Type B pancreatic cell (in vitro differentiated cells): ENCODE results near the gene FIGN. TPM values are rescaled to one million over a fixed set of nuclear protein-coding genes. Genes with fewer than 3 reads are reported as not detected.

Experiments
- DNase-seq: peaks from one replicate; pipeline ENCODE4 v3.0.0; 2021; ENCODE audit warnings: mixed read lengths; ENCODE audit not compliant: unreplicated experiment; ENCODE audit errors: extremely low spot score
- H3K27ac Mint-ChIP-seq: 2 replicates; pipeline ENCODE4 v1.8.0; 2021; ENCODE audit warnings: mild to moderate bottlenecking, mixed read lengths
- H3K27me3 Mint-ChIP-seq: 2 replicates; pipeline ENCODE4 v1.8.0; 2021; ENCODE audit warnings: mixed read lengths
- H3K36me3 Mint-ChIP-seq: 2 replicates; pipeline ENCODE4 v1.8.0; 2021; ENCODE audit warnings: mixed read lengths
- H3K4me1 Mint-ChIP-seq: one replicate; pipeline ENCODE4 v1.8.0; 2021; ENCODE audit warnings: mixed read lengths; ENCODE audit not compliant: unreplicated experiment
- H3K4me3 Mint-ChIP-seq: 2 replicates; pipeline ENCODE4 v1.8.0; 2021; ENCODE audit warnings: mild to moderate bottlenecking, mixed read lengths
- H3K9me3 Mint-ChIP-seq: 2 replicates; pipeline ENCODE4 v1.8.0; 2021; ENCODE audit warnings: mixed read lengths
- total RNA-seq: library from RNA; stranded (reverse); gene quantifications from 2 replicates; pipeline ENCODE4 v1.2.1, GENCODE V29; 2021; ENCODE audit warnings: low replicate concordance
- TF ChIP-seq, protein P1 (sequence below): fragments of 200-600 bp; sonication (generic); conservative IDR thresholded peaks from 2 replicates; pipeline ENCODE4 v1.5.0; 2021; ENCODE audit warnings: antibody characterized with exemption, mild to moderate bottlenecking

Gene FIGN
- total RNA-seq, 1 donor from 2014 or later, result 19.5 TPM

DNA sequence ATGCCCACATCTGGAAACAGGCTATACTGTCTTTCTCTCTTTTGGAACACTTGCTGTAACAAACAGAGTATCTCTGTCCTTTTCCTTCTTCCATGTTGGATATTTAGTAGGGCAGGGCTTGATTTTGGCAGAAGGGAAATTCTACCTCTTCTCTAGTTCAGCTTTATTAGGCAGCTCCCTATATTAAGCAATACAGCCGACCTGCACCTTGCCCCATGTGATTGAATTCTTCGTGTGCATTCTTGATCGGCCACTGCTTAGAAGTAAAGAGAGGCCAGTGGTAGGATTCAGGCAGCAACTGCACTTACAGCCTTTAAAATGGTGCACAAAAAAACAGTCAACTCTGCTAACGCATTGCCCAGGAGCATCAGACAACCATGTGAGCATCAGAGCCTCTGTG lies 31.3 kb upstream of the FIGN start:
- Mint-ChIP-seq H3K4me1 (peaks cover 3% of the 10 kb centered on the region), H3K4me3 (no peak overlapping the region), H3K9me3 (peaks cover 3% of the 10 kb centered on the region), H3K27me3 (no peaks in the 10 kb centered on the region), H3K27ac (no peak overlapping the region), H3K36me3 (no peaks in the 10 kb centered on the region)
- TF ChIP-seq, protein P1, sequence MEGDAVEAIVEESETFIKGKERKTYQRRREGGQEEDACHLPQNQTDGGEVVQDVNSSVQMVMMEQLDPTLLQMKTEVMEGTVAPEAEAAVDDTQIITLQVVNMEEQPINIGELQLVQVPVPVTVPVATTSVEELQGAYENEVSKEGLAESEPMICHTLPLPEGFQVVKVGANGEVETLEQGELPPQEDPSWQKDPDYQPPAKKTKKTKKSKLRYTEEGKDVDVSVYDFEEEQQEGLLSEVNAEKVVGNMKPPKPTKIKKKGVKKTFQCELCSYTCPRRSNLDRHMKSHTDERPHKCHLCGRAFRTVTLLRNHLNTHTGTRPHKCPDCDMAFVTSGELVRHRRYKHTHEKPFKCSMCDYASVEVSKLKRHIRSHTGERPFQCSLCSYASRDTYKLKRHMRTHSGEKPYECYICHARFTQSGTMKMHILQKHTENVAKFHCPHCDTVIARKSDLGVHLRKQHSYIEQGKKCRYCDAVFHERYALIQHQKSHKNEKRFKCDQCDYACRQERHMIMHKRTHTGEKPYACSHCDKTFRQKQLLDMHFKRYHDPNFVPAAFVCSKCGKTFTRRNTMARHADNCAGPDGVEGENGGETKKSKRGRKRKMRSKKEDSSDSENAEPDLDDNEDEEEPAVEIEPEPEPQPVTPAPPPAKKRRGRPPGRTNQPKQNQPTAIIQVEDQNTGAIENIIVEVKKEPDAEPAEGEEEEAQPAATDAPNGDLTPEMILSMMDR, result no peak
- no peak for DNase-seq

DNA sequence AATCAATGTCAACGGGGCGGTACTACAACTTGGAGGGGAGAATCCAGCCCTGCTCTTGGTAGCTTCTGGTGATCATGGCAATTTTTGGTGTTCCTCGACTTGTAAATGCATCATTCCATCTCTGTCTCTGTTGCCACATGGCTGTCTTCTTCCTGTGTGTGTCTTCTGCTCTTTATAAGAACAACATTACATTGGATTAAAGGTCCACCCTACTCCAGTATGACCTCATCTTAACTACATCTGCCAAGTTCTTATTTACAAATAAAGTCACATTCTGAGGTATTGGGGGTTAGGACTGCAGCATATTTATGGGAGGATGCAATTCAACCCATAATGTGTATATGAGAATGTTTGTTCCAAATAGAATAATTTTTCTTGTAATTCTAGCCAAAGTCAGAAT lies 28.8 kb upstream of the FIGN start:
- Mint-ChIP-seq H3K9me3 (no peaks in the 10 kb centered on the region), H3K36me3 (no peaks in the 10 kb centered on the region), H3K4me1 (no peaks in the 10 kb centered on the region), H3K27ac (no peak overlapping the region), H3K4me3 (no peak overlapping the region), H3K27me3 (no peaks in the 10 kb centered on the region)
- TF ChIP-seq, protein P1, result no peak
- DNase-seq, result no peak

DNA sequence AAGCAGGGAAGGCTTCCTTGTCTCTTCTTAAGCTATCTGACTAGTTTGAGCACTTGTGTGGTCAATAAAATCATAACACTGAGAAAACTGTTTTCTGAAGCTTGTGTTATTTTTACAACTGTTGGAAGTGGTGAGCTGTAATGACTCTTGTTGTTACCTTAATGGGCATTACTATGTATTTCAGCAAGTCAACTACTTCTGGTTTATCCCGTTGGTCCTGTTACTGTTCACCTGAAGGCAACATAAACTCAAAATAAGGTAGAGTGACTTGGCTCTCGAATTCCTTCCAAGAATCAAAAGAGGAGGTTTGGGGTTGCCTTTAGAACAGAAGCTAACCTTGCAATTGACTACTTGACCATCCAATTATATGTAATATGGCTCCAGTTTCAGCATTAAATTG lies 23.2 kb upstream of the FIGN start:
- H3K4me3 Mint-ChIP-seq, result no peak overlapping the region
- DNase-seq, result no peak
- no peaks in the 10 kb centered on the region for H3K36me3 Mint-ChIP-seq
- H3K27me3 Mint-ChIP-seq, result no peaks in the 10 kb centered on the region
- H3K4me1 Mint-ChIP-seq, result peaks cover 4% of the 10 kb centered on the region
- TF ChIP-seq, protein P1, result no peak
- H3K9me3 Mint-ChIP-seq, result no peaks in the 10 kb centered on the region
- no peak overlapping the region for H3K27ac Mint-ChIP-seq

DNA sequence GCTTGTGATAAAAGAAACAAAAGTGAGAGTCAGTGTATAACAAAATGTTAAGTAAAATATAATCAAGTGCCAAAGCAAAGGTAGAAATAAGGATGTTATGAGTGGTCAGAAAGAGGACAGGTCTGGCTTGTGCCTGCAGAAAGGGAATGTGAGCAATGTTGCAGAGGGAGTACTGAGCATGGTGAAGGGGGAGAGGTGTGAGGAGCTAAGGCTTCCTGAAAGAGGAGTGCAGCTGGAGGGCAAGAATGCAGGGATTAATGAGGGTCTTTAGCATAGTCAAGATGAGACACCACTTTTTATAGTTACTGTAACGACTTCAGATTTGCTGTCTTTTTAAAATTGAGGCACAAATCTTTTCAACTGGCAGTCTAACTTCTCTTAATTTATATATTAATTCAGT lies 22.0 kb upstream of the FIGN start:
- H3K9me3 Mint-ChIP-seq, result no peaks in the 10 kb centered on the region
- DNase-seq, result no peak
- H3K27ac Mint-ChIP-seq, result no peak overlapping the region

DNA sequence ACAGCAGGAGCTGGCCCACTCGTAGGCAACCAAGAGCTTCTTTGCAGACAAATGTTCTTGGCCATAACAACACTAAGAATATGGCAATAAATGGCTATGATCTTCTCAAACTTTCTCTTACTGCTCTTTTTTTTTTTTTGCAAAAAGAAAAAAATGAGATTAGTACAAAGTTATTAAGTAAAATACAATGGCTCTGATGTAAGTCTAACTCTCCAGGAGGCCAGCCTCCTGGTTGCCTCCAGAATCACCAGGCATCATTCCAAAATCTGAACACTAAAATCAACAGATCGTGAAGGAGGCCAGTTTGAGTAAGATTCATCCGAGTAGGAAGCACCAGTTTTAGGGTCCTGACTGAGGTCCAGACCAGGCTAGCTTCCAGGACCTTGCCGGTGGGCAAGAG lies 20.8 kb upstream of the FIGN start:
- DNase-seq, result no peak
- Mint-ChIP-seq H3K9me3 (no peaks in the 10 kb centered on the region), H3K4me1 (peaks cover 4% of the 10 kb centered on the region), H3K36me3 (no peaks in the 10 kb centered on the region), H3K27ac (no peak overlapping the region), H3K27me3 (no peaks in the 10 kb centered on the region), H3K4me3 (no peak overlapping the region)
- TF ChIP-seq, protein P1, result no peak

More for the DNA sequence above, 22.0 kb upstream of the FIGN start:
- Mint-ChIP-seq H3K27me3 (no peaks in the 10 kb centered on the region), H3K4me1 (peaks cover 4% of the 10 kb centered on the region), H3K36me3 (no peaks in the 10 kb centered on the region), H3K4me3 (no peak overlapping the region)
- TF ChIP-seq, protein P1, result no peak

DNA sequence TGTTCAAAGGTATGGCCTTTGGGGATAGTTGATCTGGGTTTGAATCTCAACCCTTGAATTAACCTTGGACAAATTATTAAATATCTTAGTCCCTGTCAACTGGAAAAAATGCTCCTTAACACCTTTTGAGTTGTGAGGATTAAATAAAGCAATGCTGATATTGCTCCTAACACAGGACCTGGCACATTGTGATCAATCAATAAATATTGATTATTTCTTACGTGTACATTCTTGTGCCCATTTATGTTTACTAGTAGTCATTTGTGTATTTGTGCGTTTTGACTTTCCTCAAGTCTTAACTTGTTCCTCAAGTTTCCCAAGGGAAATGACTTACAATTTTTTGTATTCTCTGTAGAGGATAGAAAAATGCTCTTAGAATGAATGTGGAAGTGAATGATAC lies 19.6 kb upstream of the FIGN start:
- H3K27ac Mint-ChIP-seq, result no peak overlapping the region
- H3K36me3 Mint-ChIP-seq, result no peaks in the 10 kb centered on the region
- no peaks in the 10 kb centered on the region for H3K27me3 Mint-ChIP-seq
- no peaks in the 10 kb centered on the region for H3K9me3 Mint-ChIP-seq
- DNase-seq, result no peak
- peaks cover 4% of the 10 kb centered on the region for H3K4me1 Mint-ChIP-seq
- H3K4me3 Mint-ChIP-seq, result no peak overlapping the region
- TF ChIP-seq, protein P1, result no peak
